Measurements from ENCODE around the gene ZNF425. TPM values are rescaled to one million over a fixed set of nuclear protein-coding genes. Genes with fewer than 3 reads are reported as not detected.

Gene ZNF425
- 1 to 10 TPM in 2 of 4 donors, under 1 TPM in 1, not detected in 1; 0.77 to 8.8 (median 4.8) TPM for total RNA-seq

GRCh38 chr7:149125863-149126661, at the start of gene ZNF425:
ZNF425 (minus strand) TSS chr7:149126324; CDS start chr7:149126213, 111 bp downstream.
- Histone ChIP-seq H3K36me3 (no peaks in the 10 kb centered on the region), H3K27me3 (no peaks in the 10 kb centered on the region), H3K4me1 (no peaks in the 10 kb centered on the region), H3K4me3 (peak within 1 kb of the TSS; percentile 87 to 93), H3K9me3 (no peaks in the 10 kb centered on the region), H3K27ac (peak within 1 kb of the TSS; percentile 95)
- peak; percentile 73 to 93 for TF ChIP-seq POLR2A (IDR thresholded peaks at IDR 0.05)
- TF ChIP-seq CTCF (IDR thresholded peaks at IDR 0.05), result peak; percentile 95 to 99 (median 98)
- DNase-seq, result peak; percentile 88 to 94
- intact Hi-C loops (cut with DNase I; ENCODE audit: low total_unique reads), result no loop called here

GRCh38 chr7:149175150-149175549, 49.0 kb upstream of the ZNF425 start:
- peaks cover 0 to 4% of the 10 kb centered on the region in 2 donors for H3K4me1 ChIP-seq
- H3K9me3 ChIP-seq, result no peaks in the 10 kb centered on the region
- intact Hi-C loops (cut with DNase I; ENCODE audit: low total_unique reads), result no loop called here
- no peak for DNase-seq
- no peaks in the 10 kb centered on the region for H3K36me3 ChIP-seq
- no peak overlapping the region for H3K4me3 ChIP-seq
- no peak overlapping the region for H3K27ac ChIP-seq
- no peak for TF ChIP-seq POLR2A (IDR thresholded peaks at IDR 0.05)
- TF ChIP-seq CTCF (IDR thresholded peaks at IDR 0.05), result no peak
- H3K27me3 ChIP-seq, result no peaks in the 10 kb centered on the region

GRCh38 chr7:149172534-149172920, 46.4 kb upstream of the ZNF425 start:
- intact Hi-C loops (cut with DNase I; ENCODE audit: low total_unique reads), result no loop called here
- H3K4me1 ChIP-seq, result no peaks in the 10 kb centered on the region
- no peaks in the 10 kb centered on the region for H3K9me3 ChIP-seq
- TF ChIP-seq CTCF (IDR thresholded peaks at IDR 0.05), result no peak
- TF ChIP-seq POLR2A (IDR thresholded peaks at IDR 0.05), result no peak
- no peak overlapping the region for H3K27ac ChIP-seq
- no peaks in the 10 kb centered on the region for H3K27me3 ChIP-seq
- no peaks in the 10 kb centered on the region for H3K36me3 ChIP-seq
- no peak overlapping the region for H3K4me3 ChIP-seq
- no peak for DNase-seq

GRCh38 chr7:149171892-149172533, 45.9 kb upstream of the ZNF425 start:
- no peak for DNase-seq
- intact Hi-C loops (cut with DNase I; ENCODE audit: low total_unique reads), result no loop called here
- Histone ChIP-seq H3K4me3 (no peak overlapping the region), H3K27me3 (no peaks in the 10 kb centered on the region), H3K9me3 (no peaks in the 10 kb centered on the region), H3K4me1 (no peaks in the 10 kb centered on the region), H3K36me3 (no peaks in the 10 kb centered on the region), H3K27ac (no peak overlapping the region)
- TF ChIP-seq POLR2A (IDR thresholded peaks at IDR 0.05), result no peak

GRCh38 chr7:149166630-149167352, 40.7 kb upstream of the ZNF425 start:
- H3K27me3 ChIP-seq, result no peaks in the 10 kb centered on the region
- H3K4me1 ChIP-seq, result no peaks in the 10 kb centered on the region
- intact Hi-C loops (cut with DNase I; ENCODE audit: low total_unique reads), result no loop called here
- no peaks in the 10 kb centered on the region for H3K36me3 ChIP-seq
- no peaks in the 10 kb centered on the region for H3K9me3 ChIP-seq
- TF ChIP-seq CTCF (IDR thresholded peaks at IDR 0.05) (no peak), POLR2A (IDR thresholded peaks at IDR 0.05) (no peak)
- no peak for DNase-seq
- H3K27ac ChIP-seq, result no peak overlapping the region
- no peak overlapping the region for H3K4me3 ChIP-seq

Measured in uterus (tissue), 4 donors.